GM12878 (cell line): ENCODE data around the gene MYLIP. TPM values are rescaled to one million over a fixed set of nuclear protein-coding genes. Genes with fewer than 3 reads are reported as not detected.

Experiments
- ATAC-seq: fragments of 200-7000 bp; cut with Tn5 transposase; 3 replicates; pipeline ENCODE4 v1.9.1; 2020; ENCODE audit warnings: mild to moderate bottlenecking, moderate library complexity
- BruUV-seq: library from RNA; stranded (reverse); fragments of 400-500 nt; replicated peaks from 2 replicates; lab custom pipeline; 2021; lab: Mats Ljungman, UMichigan
- CTCF ChIA-PET: fragments of 300-600 bp; sonication (Branson Sonifier 250); formaldehyde crosslinking; extraction: SDS; loops from one replicate; lab custom pipeline; 2021; ENCODE audit warnings: inconsistent platforms; lab: Yijun Ruan, JAX
- POLR2A ChIA-PET: fragments of 350-600 bp; formaldehyde crosslinking; extraction: SDS; loops from one replicate; lab custom pipeline; 2021; ENCODE audit warnings: inconsistent platforms; lab: Charles Lee
- RAD21 ChIA-PET: fragments of 300-600 bp; sonication (Branson Sonifier 250); formaldehyde crosslinking; loops from one replicate; lab custom pipeline; 2023; ENCODE audit warnings: antibody characterized with exemption; ENCODE audit not compliant: unreplicated experiment; lab: Charles Lee
- SMC1A ChIA-PET: fragments of 300-600 bp; sonication (Branson Sonifier 250); formaldehyde crosslinking; loops from one replicate; lab custom pipeline; 2023; ENCODE audit not compliant: unreplicated experiment, uncharacterized antibody; lab: Charles Lee
- DNase-seq: peaks from one replicate; pipeline ENCODE4 v3.0.0-alpha.2; 2011; ENCODE audit warnings: low read depth, low spot score
- FAIRE-seq: peaks from 3 replicates; lab custom pipeline; 2011; peaks lifted over from hg19 to GRCh38; lab: Jason Lieb, UNC
- H2AFZ ChIP-seq: 2 replicates; pipeline ENCODE4 v1.6.0; 2011; ENCODE audit warnings: low read depth, low read length, control low read depth; ENCODE audit not compliant: control insufficient read depth
- H3K27ac ChIP-seq: 2 replicates; pipeline ENCODE4 v1.5.1; 2011; ENCODE audit warnings: control low read depth; ENCODE audit not compliant: control insufficient read depth, insufficient read depth
- H3K27me3 ChIP-seq, 2 experiments: replicated peaks in 1 of 2; 2 replicates each; pipeline versions ENCODE4 v1.6.0 to v1.6.1; 2011; ENCODE audit warnings: low read length in 1 of 2; ENCODE audit not compliant: control insufficient read depth in 2 of 2, insufficient read depth in 2 of 2
- H3K36me3 ChIP-seq, 2 experiments: 2 replicates each; pipeline ENCODE4 v1.5.1; 2011; ENCODE audit warnings: low read length in 1 of 2; ENCODE audit not compliant: control insufficient read depth in 2 of 2, insufficient read depth in 2 of 2
- H3K4me1 ChIP-seq: 2 replicates; pipeline ENCODE4 v1.6.1; 2011; ENCODE audit warnings: mild to moderate bottlenecking, low read length, moderate library complexity, mixed read lengths; ENCODE audit not compliant: control insufficient read depth, insufficient read depth
- H3K4me2 ChIP-seq: 2 replicates; pipeline ENCODE4 v1.6.0; 2011; ENCODE audit warnings: control low read depth; ENCODE audit not compliant: control insufficient read depth, insufficient read depth
- H3K4me3 ChIP-seq: fragments of 200-600 bp; sonication (generic); 2 replicates; pipeline ENCODE4 v1.5.1; 2016
- H3K79me2 ChIP-seq: 2 replicates; pipeline ENCODE4 v1.6.0; 2011; ENCODE audit warnings: low read length; ENCODE audit not compliant: control insufficient read depth, insufficient read depth
- H3K9ac ChIP-seq: 2 replicates; pipeline ENCODE4 v1.8.0; 2011; ENCODE audit warnings: low read length, control low read depth, mixed read lengths; ENCODE audit not compliant: control insufficient read depth, insufficient read depth
- H3K9me3 ChIP-seq: replicated peaks from 3 replicates; pipeline ENCODE4 v1.5.1; 2011; ENCODE audit warnings: mild to moderate bottlenecking, low read length; ENCODE audit not compliant: control insufficient read depth, insufficient read depth
- H4K20me1 ChIP-seq: 2 replicates; pipeline ENCODE4 v1.6.0; 2011; ENCODE audit not compliant: control insufficient read depth, insufficient read depth
- in situ Hi-C: fragments of 300-500 bp; cut with MboI; formaldehyde crosslinking; loops from 9 replicates; pipeline ENCODE4 v1.14.3; 2018; ENCODE audit warnings: mixed read lengths
- intact Hi-C: fragments of 100-400 bp; cut with micrococcal nuclease; formaldehyde crosslinking; loops from one replicate; pipeline ENCODE4 v1.14.2; 2022; ENCODE audit not compliant: unreplicated experiment
- polyA plus RNA-seq, 11 experiments: library from polyadenylated mRNA; depleted of rRNA in 4 of 11; unstranded in 6 of 11; stranded (reverse) in 5 of 11; fragments of >200 nt; fragmentation: Nextera tagmentation in 4 of 11; fragmentation: Illumina TruSeq in 1 of 11; extraction: Ambion mirVana in 4 of 11; extraction: Trizol in 1 of 11; gene quantifications; 1 replicate in 1 of 11; 2 replicates in 10 of 11; pipeline versions ENCODE4 v1.2.1 to v1.2.3, GENCODE V29; 2011 to 2016; ENCODE audit warnings: inconsistent platforms in 2 of 11, missing spikeins in 2 of 11, low read depth in 1 of 11
- total RNA-seq, 4 experiments: library from RNA; depleted of rRNA in 3 of 4; stranded (reverse); fragments of >200 nt in 3 of 4; fragmentation: Illumina TruSeq in 1 of 4; extraction: Trizol in 1 of 4; gene quantifications; 2 replicates each; pipeline versions ENCODE4 v1.2.1 to v1.2.3, GENCODE V29; 2013 to 2021
- TF ChIP-seq, protein P1 (sequence below): fragments of 450-650 bp; IDR thresholded peaks from 2 replicates; pipeline ENCODE4 v1.6.1; 2018; ENCODE audit warnings: mild to moderate bottlenecking, low read depth, moderate library complexity; ENCODE audit not compliant: partially characterized antibody
- TF ChIP-seq, protein P2 (sequence below): fragments of 450-650 bp; IDR thresholded peaks from 2 replicates; pipeline ENCODE4 v1.6.1; 2018; ENCODE audit warnings: borderline replicate concordance, mild to moderate bottlenecking; ENCODE audit not compliant: partially characterized antibody

The MYLIP gene
- total and polyA plus RNA-seq, 10 of the 15 experiments (the other 5 are each of a cell fraction or from before 2014, with no cell fraction given) = 5.3 to 123 (median 12.5) TPM

- in situ Hi-C loops (no loop called here), intact Hi-C loops (no loop called here)
- Histone ChIP-seq H3K4me2 (no peak overlapping the region), H3K4me1 (peaks cover 5% of the 10 kb centered on the region; the same call in 1 of the 2 replicates), H3K27ac (no peak overlapping the region), H2AFZ (no peak overlapping the region), H4K20me1 (no peaks in the 10 kb centered on the region; the same call in 1 of the 2 replicates), H3K79me2 (peaks cover 35% of the 10 kb centered on the region), H3K27me3 (no peaks in the 10 kb centered on the region), H3K9ac (no peak overlapping the region), H3K9me3 (no peaks in the 10 kb centered on the region), H3K4me3 (no peak overlapping the region), H3K36me3 (peaks cover 15 to 51% of the 10 kb centered on the region in 2 experiments)
- DNase-seq (no peak), FAIRE-seq (no peak), ATAC-seq (no peak)
- POLR2A ChIA-PET = no interaction called here
- SMC1A ChIA-PET = interaction anchor here (0.9 to 4.1 kb wide), 5 partner anchors 9 to 41 kb away, joined by 3 to 30 read pairs (median 5); no protein-coding TSS in a partner anchor
- RAD21 ChIA-PET = no interaction called here
- CTCF ChIA-PET = interaction anchor here (3.3 kb wide), 1 partner anchor 9 kb away, joined by 17 read pairs; no protein-coding TSS in a partner anchor
- no TSS peak for BruUV-seq
- TF ChIP-seq, protein P1, sequence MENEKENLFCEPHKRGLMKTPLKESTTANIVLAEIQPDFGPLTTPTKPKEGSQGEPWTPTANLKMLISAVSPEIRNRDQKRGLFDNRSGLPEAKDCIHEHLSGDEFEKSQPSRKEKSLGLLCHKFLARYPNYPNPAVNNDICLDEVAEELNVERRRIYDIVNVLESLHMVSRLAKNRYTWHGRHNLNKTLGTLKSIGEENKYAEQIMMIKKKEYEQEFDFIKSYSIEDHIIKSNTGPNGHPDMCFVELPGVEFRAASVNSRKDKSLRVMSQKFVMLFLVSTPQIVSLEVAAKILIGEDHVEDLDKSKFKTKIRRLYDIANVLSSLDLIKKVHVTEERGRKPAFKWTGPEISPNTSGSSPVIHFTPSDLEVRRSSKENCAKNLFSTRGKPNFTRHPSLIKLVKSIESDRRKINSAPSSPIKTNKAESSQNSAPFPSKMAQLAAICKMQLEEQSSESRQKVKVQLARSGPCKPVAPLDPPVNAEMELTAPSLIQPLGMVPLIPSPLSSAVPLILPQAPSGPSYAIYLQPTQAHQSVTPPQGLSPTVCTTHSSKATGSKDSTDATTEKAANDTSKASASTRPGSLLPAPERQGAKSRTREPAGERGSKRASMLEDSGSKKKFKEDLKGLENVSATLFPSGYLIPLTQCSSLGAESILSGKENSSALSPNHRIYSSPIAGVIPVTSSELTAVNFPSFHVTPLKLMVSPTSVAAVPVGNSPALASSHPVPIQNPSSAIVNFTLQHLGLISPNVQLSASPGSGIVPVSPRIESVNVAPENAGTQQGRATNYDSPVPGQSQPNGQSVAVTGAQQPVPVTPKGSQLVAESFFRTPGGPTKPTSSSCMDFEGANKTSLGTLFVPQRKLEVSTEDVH = peak; percentile 37
- TF ChIP-seq, protein P2, sequence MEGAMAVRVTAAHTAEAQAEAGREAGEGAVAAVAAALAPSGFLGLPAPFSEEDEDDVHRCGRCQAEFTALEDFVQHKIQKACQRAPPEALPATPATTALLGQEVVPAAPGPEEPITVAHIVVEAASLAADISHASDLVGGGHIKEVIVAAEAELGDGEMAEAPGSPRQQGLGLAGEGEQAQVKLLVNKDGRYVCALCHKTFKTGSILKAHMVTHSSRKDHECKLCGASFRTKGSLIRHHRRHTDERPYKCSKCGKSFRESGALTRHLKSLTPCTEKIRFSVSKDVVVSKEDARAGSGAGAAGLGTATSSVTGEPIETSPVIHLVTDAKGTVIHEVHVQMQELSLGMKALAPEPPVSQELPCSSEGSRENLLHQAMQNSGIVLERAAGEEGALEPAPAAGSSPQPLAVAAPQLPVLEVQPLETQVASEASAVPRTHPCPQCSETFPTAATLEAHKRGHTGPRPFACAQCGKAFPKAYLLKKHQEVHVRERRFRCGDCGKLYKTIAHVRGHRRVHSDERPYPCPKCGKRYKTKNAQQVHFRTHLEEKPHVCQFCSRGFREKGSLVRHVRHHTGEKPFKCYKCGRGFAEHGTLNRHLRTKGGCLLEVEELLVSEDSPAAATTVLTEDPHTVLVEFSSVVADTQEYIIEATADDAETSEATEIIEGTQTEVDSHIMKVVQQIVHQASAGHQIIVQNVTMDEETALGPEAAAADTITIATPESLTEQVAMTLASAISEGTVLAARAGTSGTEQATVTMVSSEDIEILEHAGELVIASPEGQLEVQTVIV = no peak
These were observed 12.6 kb downstream of the MYLIP start for GRCh38 chr6:16141514-16141913.
